H1 (cell line): ENCODE data around the gene FOXN4. TPM values are rescaled to one million over a fixed set of nuclear protein-coding genes. Genes with fewer than 3 reads are reported as not detected.

Source experiments
- CHD7 ChIP-seq: fragments of 300-600 bp; sonication (generic); IDR thresholded peaks from 2 replicates; pipeline ENCODE4 v1.7.1; 2012; ENCODE audit warnings: low read length, moderate library complexity, mild to moderate bottlenecking, inconsistent platforms; ENCODE audit not compliant: insufficient replicate concordance
- FOSL1 ChIP-seq: IDR thresholded peaks from 2 replicates; pipeline ENCODE4 v1.6.1; 2011; ENCODE audit warnings: mild to moderate bottlenecking, low read depth, low read length, moderate library complexity; ENCODE audit not compliant: insufficient read depth
- GTF2F1 ChIP-seq: IDR thresholded peaks from 2 replicates; pipeline ENCODE4 v1.6.1; 2012; ENCODE audit warnings: low read depth, low read length, improper control_type of control experiment, borderline replicate concordance
- HDAC6 ChIP-seq: IDR thresholded peaks from one replicate; pipeline ENCODE4 v1.7.1; 2012; ENCODE audit warnings: low read depth, mild to moderate bottlenecking, inconsistent platforms, low read length, moderate library complexity
- KDM1A ChIP-seq: fragments of 200-600, 300-600 bp; sonication (generic); IDR thresholded peaks from 2 replicates; pipeline ENCODE4 v1.7.1; 2016; ENCODE audit warnings: mild to moderate bottlenecking, low read length, borderline replicate concordance
- KDM4A ChIP-seq: IDR thresholded peaks from one replicate; pipeline ENCODE4 v1.7.1; 2012; ENCODE audit warnings: low read depth, mild to moderate bottlenecking, moderate library complexity, low read length, inconsistent platforms; ENCODE audit not compliant: severe bottlenecking
- NRF1 ChIP-seq: IDR thresholded peaks from 2 replicates; pipeline ENCODE4 v1.6.1; 2011; ENCODE audit warnings: mild to moderate bottlenecking, low read depth, low read length, improper control_type of control experiment
- POU5F1 ChIP-seq: IDR thresholded peaks from 2 replicates; pipeline ENCODE4 v1.6.1; 2011; ENCODE audit warnings: low read depth, mild to moderate bottlenecking, low read length, moderate library complexity
- RXRA ChIP-seq: IDR thresholded peaks from 2 replicates; pipeline ENCODE4 v1.6.1; 2011; ENCODE audit warnings: low read depth, mild to moderate bottlenecking, low read length, moderate library complexity; ENCODE audit not compliant: insufficient read depth
- TCF12 ChIP-seq: IDR thresholded peaks from 2 replicates; pipeline ENCODE4 v1.6.1; 2011; ENCODE audit warnings: low read depth, mild to moderate bottlenecking, low read length
- polyA plus RNA-seq, 7 experiments: library from polyadenylated mRNA; depleted of rRNA in 3 of 7; stranded (reverse) in 5 of 7; unstranded in 2 of 7; fragments of >200 nt in 5 of 7; fragments of 200-250 nt in 2 of 7; gene quantifications; 1 replicate in 5 of 7; 2 replicates in 1 of 7; 4 replicates in 1 of 7; pipeline versions ENCODE4 v1.2.1 to v1.2.3, GENCODE V29; 2011 to 2013; ENCODE audit warnings: missing spikeins in 2 of 7, mixed read lengths in 2 of 7
- total RNA-seq: library from RNA; stranded (reverse); fragmentation: NEBNext Ultra II Directional; extraction: Animal tissue kit (Norgen Biotek cat#: 25700); gene quantifications from 2 replicates; pipeline ENCODE4 v1.2.1, GENCODE V29; 2021

Gene FOXN4
- total and polyA plus RNA-seq, 2 of the 8 experiments (the other 6 are each of a cell fraction or from before 2014, with no cell fraction given): 0.26 to 0.29 TPM

GRCh38 chr12:109239179-109239578 lies 69.9 kb downstream of the FOXN4 start (continued):
- no peak for TF ChIP-seq CHD7
- TF ChIP-seq KDM4A: no peak
- no peak for TF ChIP-seq POU5F1
- TF ChIP-seq NRF1: no peak
- TF ChIP-seq HDAC6: no peak
- TF ChIP-seq TCF12: no peak
- TF ChIP-seq RXRA: no peak
- TF ChIP-seq KDM1A: no peak
- TF ChIP-seq GTF2F1: no peak
- no peak for TF ChIP-seq FOSL1
